Measurements from ENCODE around the gene ZNF44.

ZNF44 gene

DNA sequence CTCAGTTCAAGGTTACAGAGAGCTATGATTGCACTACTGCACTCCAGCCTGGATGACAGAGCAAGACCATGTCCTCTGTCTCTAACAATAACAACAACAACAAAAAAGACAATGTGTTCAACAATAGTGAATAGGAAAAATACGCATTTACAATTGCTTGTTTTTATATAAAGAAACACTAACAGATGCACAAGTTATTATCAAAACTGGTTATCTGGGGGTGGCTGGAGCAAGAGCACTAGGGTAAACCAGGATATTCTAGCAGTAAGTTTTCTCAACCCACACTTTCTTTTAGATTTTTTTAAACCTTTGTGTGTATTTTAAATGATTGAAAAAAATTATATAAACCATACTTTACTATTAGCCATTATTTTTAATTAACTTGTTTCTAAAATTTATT, 33.1 kb downstream of the ZNF44 start:
- no peak for DNase-seq (ENCODE audit: low read depth in 2 of 2)

DNA sequence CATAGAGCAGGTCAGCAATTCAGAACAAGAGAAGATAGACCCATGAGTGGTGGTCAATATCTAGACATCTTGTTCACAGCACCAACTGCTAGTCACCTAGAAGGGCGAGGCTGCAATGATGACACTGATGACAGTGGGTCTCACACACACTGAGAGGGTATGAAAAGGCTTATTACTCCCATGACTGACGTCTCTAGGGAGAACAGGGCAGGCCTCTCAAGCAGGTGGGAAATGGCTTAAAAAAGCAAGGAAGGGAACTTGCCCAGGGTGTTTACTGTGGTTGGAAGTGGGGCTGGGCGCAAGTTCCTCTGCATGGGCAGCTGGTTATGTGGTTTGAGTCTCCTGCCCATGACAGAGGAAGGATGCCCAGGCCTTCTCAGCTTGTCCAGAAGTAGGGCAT, 33.8 kb downstream of the ZNF44 start:
- no peak for DNase-seq (ENCODE audit: low read depth in 2 of 2)

DNA sequence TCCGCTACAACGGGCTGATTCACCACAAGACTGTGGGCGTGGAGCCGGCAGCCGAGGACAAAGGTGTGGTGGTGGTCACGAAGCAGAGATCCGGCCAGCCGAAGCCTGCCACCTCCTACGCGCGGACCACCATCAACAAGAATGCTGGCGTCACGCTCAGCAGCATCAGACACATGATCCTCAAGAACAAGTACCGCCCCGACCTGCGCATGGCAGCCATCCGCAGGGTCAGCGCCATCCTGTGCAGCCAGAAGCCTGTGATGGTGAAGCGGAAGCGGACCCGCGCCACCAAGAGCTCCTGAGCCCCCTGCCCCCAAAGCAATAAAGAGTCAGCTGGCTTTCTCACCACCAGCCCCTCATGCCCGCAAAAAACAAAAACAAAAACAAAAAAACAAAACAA, 34.4 kb downstream of the ZNF44 start:
- DNase-seq (ENCODE audit: low read depth in 2 of 2) = no peak

DNA sequence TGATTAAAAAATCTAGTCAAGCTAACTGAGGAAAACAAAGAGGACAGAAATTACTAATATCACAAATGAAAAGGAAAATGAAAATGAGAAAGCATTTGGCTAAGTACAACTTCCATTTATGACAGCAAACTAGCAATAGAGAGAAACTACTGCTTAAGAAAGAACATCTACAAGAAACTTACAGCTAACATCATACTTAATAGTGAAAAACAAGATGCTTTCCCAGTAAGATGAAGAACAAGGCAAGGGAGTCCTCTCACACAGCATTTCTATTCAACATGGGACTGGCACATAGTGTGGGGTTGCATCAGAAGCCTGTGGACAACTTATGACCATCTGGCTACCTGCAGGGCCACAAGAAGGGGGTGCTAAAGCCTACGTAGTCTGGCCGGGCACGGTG, 39.3 kb downstream of the ZNF44 start:
- DNase-seq (ENCODE audit: low read depth in 2 of 2) = no peak

DNA sequence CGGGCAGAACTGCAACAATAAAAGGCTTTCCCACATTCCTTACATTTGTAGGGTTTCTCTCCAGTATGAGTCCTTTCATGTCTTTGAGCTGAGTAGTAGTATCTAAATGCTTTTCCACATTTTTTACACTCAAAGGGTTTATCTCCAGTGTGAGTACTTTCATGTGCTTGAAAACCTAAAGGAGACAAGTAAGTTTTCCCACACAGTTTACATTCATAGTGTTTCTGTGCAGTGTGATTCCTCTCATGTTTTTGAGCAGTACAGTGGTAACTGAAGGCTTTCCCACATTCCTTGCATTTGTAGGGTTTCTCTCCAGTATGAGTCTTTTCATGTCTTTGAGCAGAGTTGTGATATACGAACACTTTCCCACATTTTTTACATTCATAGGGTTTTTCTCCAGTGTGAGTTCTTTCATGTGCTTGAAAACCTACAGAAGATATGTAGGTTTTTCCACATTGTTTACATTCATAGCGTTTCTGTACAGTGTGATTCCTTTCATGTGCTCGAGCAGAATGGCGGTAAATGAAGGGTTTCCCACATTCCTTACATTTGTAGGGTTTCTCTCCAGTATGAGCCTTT, 47.0 kb downstream of the ZNF44 start:
- DNase-seq (ENCODE audit: low read depth in 2 of 2) = no peak

DNA sequence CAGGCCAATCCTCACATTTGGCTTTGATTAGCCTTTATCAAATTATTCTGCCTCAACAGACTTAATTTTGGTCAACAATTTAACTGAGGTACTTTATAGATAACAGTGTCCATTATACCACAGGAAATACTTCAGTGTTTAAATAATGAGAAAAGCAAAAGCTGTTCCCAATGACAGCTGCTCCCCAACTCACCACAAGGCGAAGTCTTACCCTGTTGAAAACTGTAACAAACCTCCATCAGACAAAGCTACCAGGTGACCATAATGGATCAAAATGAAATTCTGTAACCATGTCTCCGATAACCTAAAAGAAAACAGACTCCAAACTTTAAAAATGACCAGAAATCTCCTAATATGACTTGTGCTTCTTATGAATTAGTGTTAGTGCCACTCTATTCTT, 50.3 kb downstream of the ZNF44 start:
- DNase-seq (ENCODE audit: low read depth in 2 of 2) = no peak

DNA sequence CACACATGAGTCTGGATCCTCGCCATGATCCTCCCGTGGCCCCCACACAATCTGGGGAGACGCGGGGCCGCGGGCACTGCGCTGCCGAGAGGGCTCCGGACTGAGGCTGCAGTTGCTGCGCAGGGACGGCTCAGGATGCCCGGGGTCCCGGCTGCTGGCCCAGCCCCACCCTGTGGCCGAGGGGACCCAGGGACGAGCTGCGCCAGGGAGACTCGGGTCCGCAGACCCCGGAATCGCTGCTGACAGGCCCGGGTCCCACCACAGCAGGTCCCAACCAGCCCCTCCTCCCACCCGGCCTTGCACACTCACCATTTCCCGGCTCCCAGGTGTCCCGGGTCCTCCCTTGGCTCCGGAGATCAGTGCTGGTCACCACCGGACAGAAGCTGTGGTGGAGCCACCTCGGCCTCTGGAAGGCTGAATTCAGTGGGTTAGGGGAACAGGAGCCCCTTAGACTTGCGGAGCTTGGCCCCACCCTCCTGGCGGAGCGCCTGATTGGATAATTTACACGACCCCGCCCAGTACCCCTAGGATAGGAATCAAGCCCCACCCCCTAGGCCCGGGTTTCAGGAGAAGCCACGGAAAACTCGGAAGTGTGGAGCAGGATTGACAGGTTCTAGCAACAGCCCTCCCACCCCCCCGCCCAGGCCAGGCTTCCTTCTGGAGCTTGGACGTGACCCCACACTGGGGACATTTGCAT, 57.4 kb downstream of the ZNF44 start:
- no peak for DNase-seq (ENCODE audit: low read depth in 2 of 2)

DNA sequence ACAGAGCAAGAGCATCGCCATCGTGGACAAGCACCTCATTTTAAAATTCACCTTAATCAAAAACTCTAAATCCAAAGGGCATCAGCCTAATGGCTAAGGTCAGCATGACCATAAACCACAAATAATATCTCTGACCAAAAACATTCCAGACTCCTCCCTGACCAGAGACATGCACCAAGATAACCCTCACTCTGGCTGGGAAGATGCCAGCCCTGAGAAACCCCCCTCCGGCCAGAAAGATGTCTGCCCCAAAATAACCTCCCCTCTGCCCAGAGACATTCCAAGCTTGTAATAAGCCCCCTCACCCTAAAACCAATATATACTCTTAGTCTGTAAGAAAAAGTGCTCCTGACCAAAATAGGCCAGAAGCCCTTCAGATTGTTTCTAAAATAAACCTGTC, 61.7 kb downstream of the ZNF44 start:
- DNase-seq (ENCODE audit: low read depth in 2 of 2) = no peak

DNA sequence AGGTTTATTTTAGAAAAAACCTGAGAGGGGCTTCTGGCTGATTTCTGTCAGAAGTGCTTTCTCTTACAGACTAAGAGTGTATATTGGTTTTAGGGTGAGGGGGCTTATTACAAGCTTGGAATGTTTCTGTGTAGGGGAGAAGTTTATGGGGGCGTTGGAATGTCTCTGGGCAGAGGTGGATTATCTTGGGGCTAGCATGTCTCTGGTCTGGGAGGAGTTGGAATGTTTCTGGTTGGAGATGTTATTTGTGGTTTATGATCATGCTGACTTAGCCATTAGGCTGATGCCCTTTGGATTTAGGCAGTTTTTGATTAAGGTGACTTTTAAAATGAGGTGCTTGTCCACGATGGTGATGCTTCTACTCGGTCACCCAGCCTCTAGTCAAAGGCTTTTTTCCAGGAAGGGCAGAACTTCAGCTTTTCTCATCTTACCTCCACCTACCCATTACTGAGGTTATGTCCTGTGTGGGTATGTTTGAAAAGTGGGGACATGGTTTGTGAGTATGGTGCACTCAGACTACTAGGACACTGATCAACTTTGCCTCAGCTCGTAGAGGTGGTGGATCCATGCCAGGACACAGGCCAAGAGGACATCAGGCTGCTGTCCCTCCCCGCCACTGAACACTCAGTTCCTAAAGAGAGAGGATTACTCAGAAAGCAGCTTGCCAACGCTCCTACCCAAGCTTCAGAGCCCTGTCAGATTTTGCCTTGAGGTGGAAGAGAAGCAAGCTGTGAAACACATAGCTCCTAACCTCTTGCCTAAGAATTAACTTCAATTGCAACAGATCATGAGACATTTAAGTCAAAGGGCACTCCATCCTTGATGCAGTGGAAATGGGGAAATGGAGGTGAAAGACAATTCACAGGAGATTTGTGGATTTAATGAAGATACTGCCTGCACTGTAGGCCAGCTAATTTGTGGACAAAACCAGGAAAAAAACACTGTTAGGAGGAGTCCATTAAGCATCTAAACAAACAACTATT, 63.6 kb downstream of the ZNF44 start:
- DNase-seq (ENCODE audit: low read depth in 2 of 2) = no peak

DNA sequence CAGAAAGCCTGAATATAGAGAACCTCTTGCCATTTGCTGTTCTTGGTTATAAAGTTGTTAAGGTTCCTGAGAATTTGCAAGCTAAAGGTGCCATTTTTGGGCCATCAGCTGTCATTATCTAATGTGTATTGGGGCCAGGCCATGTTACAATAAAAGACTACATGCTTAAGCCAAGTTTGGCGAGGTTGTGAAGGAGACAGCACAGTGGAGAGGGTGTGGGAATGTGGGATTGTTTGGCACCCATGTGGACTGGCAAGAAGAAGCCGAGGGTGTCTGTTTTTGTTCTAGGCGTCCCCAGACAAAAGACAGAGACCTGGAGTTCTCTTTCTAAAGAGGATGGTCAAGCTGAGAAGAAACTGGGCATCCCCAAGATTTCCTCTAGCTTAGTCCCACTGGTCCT, 64.7 kb downstream of the ZNF44 start:
- DNase-seq (ENCODE audit: low read depth in 2 of 2) = no peak

DNA sequence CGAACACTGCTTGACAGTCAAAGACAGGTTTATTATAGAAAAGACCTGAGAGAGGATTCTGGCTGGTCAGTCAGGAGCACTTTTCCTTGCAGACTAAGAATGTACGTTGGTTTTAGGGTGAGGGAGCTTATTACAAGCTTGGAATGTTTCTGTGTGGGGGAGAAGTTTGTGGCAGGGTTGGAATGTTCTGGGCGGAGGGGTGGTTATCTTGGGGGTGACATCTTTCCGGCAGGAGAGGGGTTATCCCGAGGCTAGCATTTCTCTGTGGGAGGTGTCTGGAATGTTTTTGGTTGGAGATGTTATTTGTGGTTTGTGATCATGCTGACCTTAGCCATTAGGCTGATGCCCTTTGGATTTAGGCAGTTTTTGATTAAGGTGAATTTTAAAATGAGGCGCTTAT, 70.0 kb downstream of the ZNF44 start:
- DNase-seq (ENCODE audit: low read depth in 2 of 2) = no peak

DNA sequence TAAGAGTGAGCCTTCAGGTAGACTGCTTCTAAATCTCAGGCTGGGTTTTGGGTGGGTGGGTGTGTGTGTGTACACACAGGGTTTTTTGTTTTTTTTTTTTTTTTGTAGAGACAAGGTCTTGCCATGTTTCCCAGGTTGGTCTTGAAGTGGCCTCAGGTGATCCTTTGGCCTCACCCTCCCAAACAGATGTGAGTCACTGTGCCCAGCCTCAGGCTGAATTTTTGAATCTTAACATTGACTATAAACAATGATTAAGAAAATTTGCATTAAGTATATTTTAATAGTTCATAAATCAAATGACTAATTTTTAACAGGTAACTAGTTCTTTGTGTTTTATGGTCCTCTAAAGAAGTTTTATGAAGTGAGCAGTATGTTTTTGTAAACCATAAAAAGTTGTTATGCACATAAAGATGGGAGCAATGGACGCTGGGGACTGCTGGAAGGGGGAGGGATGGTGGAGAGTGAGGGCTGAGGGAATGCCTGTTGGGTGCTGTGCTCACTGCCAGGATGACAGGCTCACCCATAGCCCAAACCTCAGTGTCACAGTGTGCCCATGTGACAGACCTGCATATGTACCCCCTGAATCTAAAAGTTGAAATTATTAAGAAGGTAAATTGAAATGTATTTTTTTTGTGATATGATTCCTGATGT, 71.6 kb downstream of the ZNF44 start:
- no peak for DNase-seq (ENCODE audit: low read depth in 2 of 2)

All from fibroblast of skin of left biceps (primary cell).